Chondrocyte (in vitro differentiated cells): ENCODE data around the gene TSN. TPM values are rescaled to one million over a fixed set of nuclear protein-coding genes. Genes with fewer than 3 reads are reported as not detected.

Experiments
- DNase-seq: peaks from one replicate; pipeline ENCODE4 v3.0.0; 2021; ENCODE audit warnings: mixed read lengths, low spot score
- H3K27ac Mint-ChIP-seq: one replicate; pipeline ENCODE4 v1.8.0; 2021; ENCODE audit warnings: mild to moderate bottlenecking, moderate library complexity, mixed read lengths; ENCODE audit not compliant: unreplicated experiment
- H3K27me3 Mint-ChIP-seq: 2 replicates; pipeline ENCODE4 v1.8.0; 2021; ENCODE audit warnings: low read depth, mixed read lengths
- H3K36me3 Mint-ChIP-seq: 2 replicates; pipeline ENCODE4 v1.8.0; 2021; ENCODE audit warnings: low read depth, mixed read lengths
- H3K4me1 Mint-ChIP-seq: 2 replicates; pipeline ENCODE4 v1.8.0; 2021; ENCODE audit warnings: low read depth, mild to moderate bottlenecking, mixed read lengths
- H3K4me3 Mint-ChIP-seq: one replicate; pipeline ENCODE4 v1.8.0; 2021; ENCODE audit warnings: mild to moderate bottlenecking, moderate library complexity, mixed read lengths; ENCODE audit not compliant: unreplicated experiment
- H3K9me3 Mint-ChIP-seq: 2 replicates; pipeline ENCODE4 v1.8.0; 2021; ENCODE audit warnings: low read depth, mixed read lengths
- CTCF ChIP-seq: fragments of 200-600 bp; sonication (generic); IDR thresholded peaks from 2 replicates; pipeline ENCODE4 v1.5.0; 2021; ENCODE audit warnings: antibody characterized with exemption, mild to moderate bottlenecking, moderate library complexity
- total RNA-seq: library from RNA; stranded (reverse); gene quantifications from 3 replicates; pipeline ENCODE4 v1.2.1, GENCODE V29; 2021

Gene TSN
- total RNA-seq, 1 donor from 2014 or later, result 57.1 TPM

- Mint-ChIP-seq H3K36me3 (no peaks in the 10 kb centered on the region), H3K4me3 (no peak overlapping the region), H3K9me3 (peaks cover 4% of the 10 kb centered on the region), H3K27ac (no peak overlapping the region), H3K4me1 (no peaks in the 10 kb centered on the region), H3K27me3 (no peaks in the 10 kb centered on the region)
- DNase-seq, result no peak
- peak; percentile 68 for TF ChIP-seq CTCF
Observed at GRCh38 chr2:121748202-121748601, 7.2 kb upstream of the TSN start.

GRCh38 chr2:121754851-121755236 lies 607 bp upstream of the TSN start:
- TF ChIP-seq CTCF, result no peak

GRCh38 chr2:121764681-121765228 lies 9.3 kb downstream of the TSN start:
- no peak for DNase-seq
- no peak overlapping the region for H3K27ac Mint-ChIP-seq
- no peaks in the 10 kb centered on the region for H3K4me1 Mint-ChIP-seq
- H3K27me3 Mint-ChIP-seq, result no peaks in the 10 kb centered on the region
- peaks cover 42% of the 10 kb centered on the region for H3K36me3 Mint-ChIP-seq
- no peak overlapping the region for H3K4me3 Mint-ChIP-seq
- TF ChIP-seq CTCF, result no peak
- no peaks in the 10 kb centered on the region for H3K9me3 Mint-ChIP-seq

More at GRCh38 chr2:121754851-121755236, 607 bp upstream of the TSN start:
- H3K36me3 Mint-ChIP-seq, result peaks cover under 1% of the 10 kb centered on the region
- H3K9me3 Mint-ChIP-seq, result no peaks in the 10 kb centered on the region
- H3K27me3 Mint-ChIP-seq, result no peaks in the 10 kb centered on the region
- peak overlapping the region; percentile 95 for H3K4me3 Mint-ChIP-seq
- no peak for DNase-seq
- peak overlapping the region; percentile 83 for H3K27ac Mint-ChIP-seq
- H3K4me1 Mint-ChIP-seq, result peaks cover 31% of the 10 kb centered on the region

DNA sequence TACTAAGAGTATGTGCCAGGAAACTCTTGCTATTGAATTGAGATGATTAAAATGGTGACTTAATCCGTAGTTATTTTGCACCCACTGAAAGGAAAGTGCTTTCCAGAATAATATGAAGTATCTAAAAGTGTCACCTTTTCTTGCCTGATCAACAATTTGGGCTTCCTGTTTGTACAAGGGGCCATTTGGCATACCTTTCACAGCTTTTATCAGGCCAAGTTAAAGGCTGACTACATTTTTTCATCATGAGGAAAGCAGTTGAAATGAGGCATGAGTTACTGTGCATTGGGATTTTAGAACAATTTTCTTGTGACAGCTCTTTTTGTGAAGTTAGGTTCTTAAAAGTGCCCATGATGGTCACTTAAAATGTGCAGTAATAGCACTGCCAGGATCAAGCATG lies 11.2 kb downstream of the TSN start:
- Mint-ChIP-seq H3K4me1 (no peaks in the 10 kb centered on the region), H3K36me3 (peaks cover 37% of the 10 kb centered on the region), H3K4me3 (no peak overlapping the region), H3K27me3 (no peaks in the 10 kb centered on the region), H3K9me3 (no peaks in the 10 kb centered on the region), H3K27ac (no peak overlapping the region)
- TF ChIP-seq CTCF, result no peak
- no peak for DNase-seq

DNA sequence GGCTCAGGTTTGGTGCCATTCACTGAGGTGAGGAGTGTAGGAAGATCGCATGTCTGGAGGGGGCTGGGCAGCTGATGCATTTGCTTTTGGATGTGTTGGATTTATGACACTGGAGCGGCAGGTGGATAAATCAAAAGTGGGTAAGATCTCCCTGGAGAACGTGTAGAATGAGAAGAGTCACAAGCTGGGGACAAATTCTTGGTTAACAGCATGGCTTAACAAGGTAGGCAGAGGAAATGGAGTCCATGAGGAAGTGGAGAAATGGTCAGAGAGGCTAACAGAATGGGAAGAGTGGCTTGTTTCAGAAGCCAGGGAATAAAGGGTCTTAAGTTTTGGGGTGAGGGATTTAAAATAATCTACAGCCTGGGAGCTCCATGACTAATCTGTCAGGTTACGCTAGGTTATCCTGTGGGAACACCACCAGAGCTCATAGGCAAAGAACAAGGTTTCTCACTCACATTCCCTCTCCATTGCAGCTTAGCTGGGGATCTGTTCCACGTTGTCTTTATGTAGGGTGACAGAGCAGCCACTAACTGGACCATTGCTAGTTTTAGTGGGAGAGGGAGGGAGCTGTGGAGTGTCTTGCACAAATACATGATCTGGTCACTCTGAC lies 12.8 kb downstream of the TSN start:
- no peaks in the 10 kb centered on the region for H3K27me3 Mint-ChIP-seq
- DNase-seq, result no peak
- peaks cover 3% of the 10 kb centered on the region for H3K4me1 Mint-ChIP-seq
- peak overlapping the region; percentile 10 for H3K27ac Mint-ChIP-seq
- H3K9me3 Mint-ChIP-seq, result no peaks in the 10 kb centered on the region
- no peak overlapping the region for H3K4me3 Mint-ChIP-seq
- TF ChIP-seq CTCF, result no peak
- peaks cover 32% of the 10 kb centered on the region for H3K36me3 Mint-ChIP-seq
